ENCODE measurements around the gene PDE2A.

PDE2A gene

DNA sequence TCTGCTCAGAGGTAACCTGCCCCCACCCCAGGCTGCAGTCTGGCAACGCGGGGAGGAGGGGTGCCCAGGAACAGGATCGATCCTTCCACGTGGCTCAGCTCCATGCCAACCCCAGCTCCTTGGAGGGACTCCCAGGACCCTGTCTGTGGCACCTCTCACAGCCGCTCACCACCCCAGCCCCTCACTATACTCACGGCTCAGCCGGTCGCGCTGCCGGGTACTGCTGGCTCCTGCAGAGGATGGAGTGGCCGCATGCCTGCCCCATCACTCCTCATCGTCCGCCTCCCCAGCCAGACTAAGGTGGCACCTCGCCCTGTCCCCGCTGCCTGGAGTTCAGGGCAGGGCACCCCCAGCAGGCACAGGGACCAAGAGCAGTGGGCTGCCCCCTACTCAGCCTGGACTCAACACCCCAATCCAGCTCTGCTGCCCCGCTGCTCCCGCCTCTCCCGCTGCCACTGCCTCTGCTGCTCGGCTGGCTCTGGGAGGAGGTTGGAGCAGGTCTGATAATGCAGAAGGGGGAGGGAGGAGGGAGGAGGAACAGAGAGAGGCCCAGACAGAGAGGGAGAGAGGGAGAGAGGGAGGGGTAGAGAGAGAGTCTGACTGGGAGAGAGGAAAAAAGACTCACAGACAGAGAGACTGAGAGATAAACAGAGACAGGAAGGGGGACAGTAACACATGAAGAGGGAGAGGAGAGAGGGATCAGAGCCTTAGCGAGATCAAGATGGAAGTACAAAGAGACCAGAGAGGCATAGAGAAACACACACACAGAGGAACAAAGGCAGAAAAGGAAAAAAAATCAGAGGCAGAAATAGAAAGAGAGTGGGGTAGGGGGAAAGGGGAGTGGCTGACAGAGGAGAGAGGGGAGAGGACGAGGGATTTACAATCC lies at the start of gene PDE2A:
Gene PDE2A (minus strand): TSS at position 480 of the 886 bp plus-strand sequence. CDS start 215 bp downstream, at position 265.
- no peak for DNase-seq (ENCODE audit: extremely low read depth in 1 of 2, low read depth in 1 of 2)

GRCh38 chr11:72723508-72723907 lies 49.3 kb upstream of the PDE2A start:
- no peak for DNase-seq (ENCODE audit: extremely low read depth in 1 of 2, low read depth in 1 of 2)

GRCh38 chr11:72722050-72722748 lies 48.0 kb upstream of the PDE2A start:
- peak; percentile 66 to 73 for DNase-seq (ENCODE audit: extremely low read depth in 1 of 2, low read depth in 1 of 2)

DNA sequence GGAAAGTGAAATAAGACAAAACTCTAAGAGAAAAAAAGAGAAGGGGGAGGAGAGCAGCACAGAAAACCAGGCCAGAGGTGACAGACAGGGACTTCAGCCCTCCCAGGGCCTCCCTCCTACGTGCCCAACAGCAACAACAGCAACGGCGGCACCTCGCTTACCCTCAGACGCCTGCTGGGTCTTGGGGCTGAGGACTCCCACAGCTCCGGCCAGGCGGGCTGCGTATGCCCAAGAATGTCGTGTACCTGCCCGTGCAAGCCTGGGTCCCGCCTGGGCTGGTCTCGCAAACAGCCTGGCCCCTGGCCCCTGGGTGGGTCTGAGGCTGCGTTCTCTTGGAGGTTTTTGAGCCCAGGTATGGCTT lies 47.4 kb upstream of the PDE2A start:
- DNase-seq (ENCODE audit: extremely low read depth in 1 of 2, low read depth in 1 of 2) = peak in 1 of 2 donors; percentile 15

DNA sequence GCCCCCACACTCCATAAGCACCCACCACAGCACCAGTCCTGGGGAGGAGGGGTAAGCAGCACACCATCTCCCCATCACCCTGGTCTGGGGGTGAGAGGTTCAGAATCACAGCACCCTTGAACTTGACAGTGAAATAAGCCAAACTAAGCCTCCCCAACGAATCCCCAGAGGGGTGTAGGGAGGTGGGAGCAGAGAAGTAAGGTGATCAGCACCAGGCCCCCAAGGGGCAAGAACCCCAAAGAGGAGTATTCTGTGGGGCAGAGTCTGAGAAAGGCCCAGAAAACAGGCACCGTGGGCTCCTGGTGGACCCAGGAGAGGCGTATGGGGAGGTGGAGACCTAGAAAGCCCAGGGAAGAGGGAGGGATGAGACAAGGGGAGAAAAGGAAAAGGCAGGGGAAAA lies 47.1 kb upstream of the PDE2A start:
- DNase-seq (ENCODE audit: extremely low read depth in 1 of 2, low read depth in 1 of 2) = no peak

DNA sequence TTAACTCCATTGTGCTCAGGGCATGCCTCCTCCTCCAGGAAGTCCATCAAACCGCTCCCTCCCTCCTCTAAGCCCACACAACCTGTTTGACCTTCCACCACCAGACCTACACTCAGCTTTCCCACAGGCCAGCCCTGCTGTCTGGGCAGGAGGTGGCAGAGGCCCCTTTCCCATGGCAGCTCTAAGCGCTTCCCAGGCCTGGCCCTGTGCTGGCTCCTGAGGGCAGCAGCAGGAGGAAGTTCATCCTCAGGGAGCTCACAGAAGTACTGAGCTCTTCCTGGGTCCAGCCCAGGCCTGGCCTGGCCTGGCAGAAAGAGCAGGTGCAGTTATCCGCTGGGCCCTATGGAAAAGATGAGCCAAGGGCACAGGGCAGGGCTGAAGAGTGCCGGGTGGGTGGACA lies 46.6 kb upstream of the PDE2A start:
- no peak for DNase-seq (ENCODE audit: extremely low read depth in 1 of 2, low read depth in 1 of 2)

- no peak for DNase-seq (ENCODE audit: extremely low read depth in 1 of 2, low read depth in 1 of 2)
Measured at GRCh38 chr11:72720047-72720446, 45.8 kb upstream of the PDE2A start.

GRCh38 chr11:72719551-72719950 lies 45.3 kb upstream of the PDE2A start:
- DNase-seq (ENCODE audit: extremely low read depth in 1 of 2, low read depth in 1 of 2) = no peak

DNA sequence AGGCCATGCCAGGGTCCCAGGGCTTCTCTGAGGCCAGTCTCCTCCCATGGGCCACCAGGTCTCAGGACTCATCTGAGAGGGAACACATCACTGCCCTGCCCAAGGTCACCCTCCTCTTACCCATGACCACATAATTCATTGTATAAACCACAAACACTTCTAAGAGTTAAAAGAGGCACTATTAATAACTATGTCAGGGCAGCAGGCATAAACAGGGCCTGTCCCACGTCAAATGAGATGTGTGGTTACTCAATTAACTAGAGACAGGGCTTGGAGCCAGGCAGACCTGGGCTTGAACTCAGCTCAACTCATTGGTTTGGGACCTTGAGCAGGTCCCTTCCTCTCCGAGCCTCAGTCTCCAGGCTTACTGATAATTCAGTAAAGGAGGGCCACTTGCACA lies 44.9 kb upstream of the PDE2A start:
- DNase-seq (ENCODE audit: extremely low read depth in 1 of 2, low read depth in 1 of 2) = no peak

DNA sequence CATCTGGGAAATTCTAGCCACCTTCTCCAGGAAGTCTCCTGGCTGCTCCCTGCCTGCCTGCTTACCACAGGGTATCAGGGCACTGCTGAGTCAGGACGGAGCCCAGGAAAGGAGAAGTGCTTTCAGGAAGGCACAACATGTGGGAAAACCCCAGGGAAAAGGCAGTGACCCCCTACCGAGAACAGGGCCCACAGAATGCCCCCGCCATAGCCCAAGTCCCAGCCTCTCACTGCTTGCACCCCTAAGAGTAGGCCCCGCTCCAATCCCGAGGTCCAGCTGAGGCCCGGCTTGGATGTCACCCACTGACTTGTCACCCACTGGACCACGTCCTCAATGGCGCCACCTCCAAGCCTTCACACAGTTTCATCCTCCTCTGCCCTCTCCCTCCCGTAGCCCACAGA lies 43.9 kb upstream of the PDE2A start:
- DNase-seq (ENCODE audit: extremely low read depth in 1 of 2, low read depth in 1 of 2) = no peak

- no peak for DNase-seq (ENCODE audit: extremely low read depth in 1 of 2, low read depth in 1 of 2)
Measured at GRCh38 chr11:72716788-72717435, 42.7 kb upstream of the PDE2A start.

- no peak for DNase-seq (ENCODE audit: extremely low read depth in 1 of 2, low read depth in 1 of 2)
Measured at GRCh38 chr11:72716290-72716689, 42.1 kb upstream of the PDE2A start.

DNA sequence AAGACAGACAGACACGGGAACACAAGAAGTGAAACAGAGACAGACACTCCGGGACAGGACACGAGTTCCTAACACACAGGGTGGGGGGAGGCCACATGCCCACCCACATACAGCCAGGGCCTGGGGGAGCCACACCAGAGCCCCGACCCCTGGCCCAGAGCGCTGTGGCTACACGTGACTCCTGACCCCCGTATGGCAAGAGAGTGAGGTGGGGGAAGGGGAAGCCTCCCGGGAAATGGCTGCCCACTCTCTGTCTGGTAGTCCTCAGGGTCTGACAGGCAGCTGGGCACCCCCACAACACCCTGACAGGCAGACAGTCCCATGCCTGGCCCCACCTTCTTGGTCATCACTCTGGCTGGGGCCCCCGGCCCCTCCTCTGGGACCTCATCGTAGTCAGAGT lies 38.6 kb upstream of the PDE2A start:
- DNase-seq (ENCODE audit: extremely low read depth in 1 of 2, low read depth in 1 of 2) = no peak

- DNase-seq (ENCODE audit: extremely low read depth in 1 of 2, low read depth in 1 of 2) = no peak
Measured at GRCh38 chr11:72712168-72712751, 38.0 kb upstream of the PDE2A start.

- DNase-seq (ENCODE audit: extremely low read depth in 1 of 2, low read depth in 1 of 2) = no peak
Measured at GRCh38 chr11:72711141-72711540, 36.9 kb upstream of the PDE2A start.

GRCh38 chr11:72710278-72710677 lies 36.1 kb upstream of the PDE2A start:
- DNase-seq (ENCODE audit: extremely low read depth in 1 of 2, low read depth in 1 of 2) = no peak

DNA sequence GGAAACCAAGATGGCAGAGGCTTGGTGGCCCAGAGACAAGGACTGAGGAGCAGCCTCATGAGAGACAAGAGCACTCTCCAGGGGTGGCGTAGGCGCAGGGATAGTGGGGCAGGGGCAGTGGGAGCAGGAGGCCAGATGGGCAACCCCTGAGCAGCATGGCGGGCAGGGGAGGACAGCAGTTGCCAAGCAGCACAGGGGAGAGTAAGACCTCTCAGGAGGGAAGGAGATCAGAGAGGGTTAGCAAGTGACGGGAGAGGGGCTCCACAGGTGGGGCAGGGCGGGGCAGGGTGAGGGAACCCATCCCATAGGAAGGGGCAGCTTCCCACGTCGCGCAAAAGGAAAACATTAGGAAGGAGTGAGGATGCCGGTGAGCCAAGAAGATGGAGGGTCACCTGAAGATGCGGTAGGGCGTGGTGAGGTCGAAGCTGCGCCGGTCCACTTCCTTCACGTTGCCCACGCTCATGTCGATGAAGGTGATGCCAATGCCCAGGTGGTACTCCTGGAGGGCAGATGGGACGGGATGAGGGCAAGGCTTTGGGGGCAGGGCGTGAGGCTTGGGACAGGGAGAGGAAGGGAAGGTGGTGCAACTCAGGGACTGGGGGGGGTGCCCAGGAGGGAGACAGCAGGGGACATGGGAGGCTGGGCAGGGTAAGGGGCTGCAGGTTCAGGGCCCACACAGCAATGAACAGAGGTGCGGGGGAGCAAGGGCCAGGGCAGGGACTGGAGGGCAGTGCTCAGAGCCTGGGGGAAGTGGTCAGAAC lies 35.4 kb upstream of the PDE2A start:
- no peak for DNase-seq (ENCODE audit: extremely low read depth in 1 of 2, low read depth in 1 of 2)

DNA sequence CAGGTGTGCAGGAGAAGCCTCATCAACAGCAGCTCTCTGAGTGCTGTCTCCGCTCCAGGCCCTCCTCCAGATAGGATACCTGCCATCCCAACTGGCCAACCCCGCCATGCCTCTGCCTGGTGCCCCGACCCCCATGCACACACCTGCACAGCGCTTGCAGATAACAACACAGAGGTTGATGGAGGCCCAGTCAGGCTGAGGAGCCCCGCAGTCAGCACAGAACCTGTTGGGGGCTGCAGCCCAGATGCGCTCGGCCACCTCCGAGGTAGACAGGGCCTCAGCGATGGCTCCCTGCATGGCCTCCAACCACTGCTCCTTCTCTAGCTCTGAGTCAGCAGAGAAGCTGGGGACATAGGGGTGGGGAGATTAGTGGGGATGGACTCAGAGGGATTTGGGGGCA lies 32.8 kb upstream of the PDE2A start:
- no peak for DNase-seq (ENCODE audit: extremely low read depth in 1 of 2, low read depth in 1 of 2)

DNA sequence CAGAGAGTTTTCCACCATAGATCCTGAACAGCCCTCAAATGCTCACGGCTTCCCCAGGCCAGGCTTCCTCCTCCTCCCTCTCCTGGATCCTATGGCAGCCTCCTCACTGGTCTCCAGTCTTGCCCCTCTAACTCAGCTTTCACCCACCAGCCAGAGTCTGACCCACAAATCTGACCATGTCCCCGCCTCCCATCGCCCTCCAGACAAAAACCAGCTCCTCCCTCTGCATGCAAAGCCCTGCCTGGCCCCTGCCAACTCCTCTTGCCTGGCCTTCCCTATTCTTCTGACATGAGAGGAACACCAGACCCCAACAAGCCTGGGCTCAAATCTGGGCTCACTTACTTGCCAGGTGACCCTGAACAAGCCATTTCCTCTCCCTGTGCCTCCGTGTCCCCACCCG lies 32.4 kb upstream of the PDE2A start:
- no peak for DNase-seq (ENCODE audit: extremely low read depth in 1 of 2, low read depth in 1 of 2)

DNA sequence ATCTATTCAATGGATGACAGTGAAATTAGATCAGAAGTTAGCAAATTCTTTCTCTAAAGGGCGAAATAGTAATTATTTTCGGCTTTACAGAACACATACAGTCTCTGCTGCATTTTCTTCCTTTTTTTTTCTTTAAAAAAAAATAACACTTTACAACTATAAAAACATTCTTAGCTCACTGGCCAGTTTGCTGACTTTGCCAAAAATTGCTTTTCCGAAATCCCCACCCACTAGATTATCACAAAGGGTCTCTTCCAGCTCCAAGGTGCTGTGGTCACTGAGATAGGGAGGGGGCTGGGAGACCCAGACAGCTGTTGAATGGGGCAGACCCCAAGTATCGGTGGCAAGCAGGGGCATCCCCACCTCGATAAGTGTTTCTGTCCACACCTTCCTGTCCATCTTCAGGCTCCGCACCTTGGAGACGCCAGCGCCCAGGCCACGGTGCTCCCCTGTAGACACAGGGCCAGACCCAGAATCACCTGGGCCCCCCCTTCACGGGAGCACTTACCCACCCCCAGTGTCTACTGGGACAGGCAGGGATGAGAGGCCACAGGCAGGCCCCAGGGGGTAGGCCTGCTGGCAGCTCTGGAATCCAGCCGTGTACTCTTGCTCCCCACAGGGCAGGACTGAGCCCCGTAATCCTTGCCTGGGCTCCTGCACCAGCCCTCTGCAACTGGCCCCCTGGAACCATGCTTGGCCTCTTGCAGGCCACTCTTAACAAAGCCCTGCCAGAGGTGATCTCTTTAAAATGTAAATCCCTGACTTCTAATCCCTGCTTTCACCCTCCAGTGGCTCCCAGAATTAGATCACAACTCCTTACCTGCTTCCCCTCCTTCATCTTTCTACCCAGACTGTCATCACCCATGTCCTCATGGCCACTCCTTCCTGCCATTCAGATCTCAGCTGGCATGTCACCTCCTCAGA lies 31.5 kb upstream of the PDE2A start:
- DNase-seq (ENCODE audit: extremely low read depth in 1 of 2, low read depth in 1 of 2) = no peak

Measured in stimulated activated CD8-positive, alpha-beta memory T cell treated with anti-CD3 and anti-CD28 coated beads, Interleukin-7, amount 100 ng/mL, for 48 hours (primary cell).